Left renal cortex interstitium (tissue), 4 donors: ENCODE results near the gene DCHS1. TPM values are rescaled to one million over a fixed set of nuclear protein-coding genes. Genes with fewer than 3 reads are reported as not detected.

Experiments used
- DNase-seq, 4 donors: peaks; one replicate each; pipeline ENCODE4 v3.0.0-alpha.2; 2013; ENCODE audit warnings: low read depth in 4 of 4, low spot score in 2 of 4, missing footprints in 1 of 4
- polyA plus RNA-seq, 4 donors: library from polyadenylated mRNA; unstranded; fragments of 120-200 nt; gene quantifications; one replicate each; pipeline ENCODE4 v1.2.1, GENCODE V29; 2013; ENCODE audit not compliant: insufficient read length in 4 of 4

Gene DCHS1
- polyA plus RNA-seq, 4 donors, result 29.8 to 49.5 (median 37.8) TPM

- DNase-seq, result peak in 1 of 4 donors; percentile 28
Observed at GRCh38 chr11:6646918-6647679, 8.5 kb downstream of the DCHS1 start.

- DNase-seq, result peak in 1 of 4 donors; percentile 47
Observed at GRCh38 chr11:6646576-6646917, 9.1 kb downstream of the DCHS1 start.

GRCh38 chr11:6646071-6646470 lies 9.5 kb downstream of the DCHS1 start:
- no peak for DNase-seq

- DNase-seq, result no peak
Observed at GRCh38 chr11:6642957-6643356, 12.7 kb downstream of the DCHS1 start.

- no peak for DNase-seq
Observed at GRCh38 chr11:6640985-6641701, 14.5 kb downstream of the DCHS1 start.

GRCh38 chr11:6640036-6640984 lies 15.3 kb downstream of the DCHS1 start:
- no peak for DNase-seq

- no peak for DNase-seq
Observed at GRCh38 chr11:6638429-6638828, 17.2 kb downstream of the DCHS1 start.

- DNase-seq, result no peak
Observed at GRCh38 chr11:6637871-6638270, 17.7 kb downstream of the DCHS1 start.

GRCh38 chr11:6636480-6636879 lies 19.1 kb downstream of the DCHS1 start:
- no peak for DNase-seq

GRCh38 chr11:6635082-6635932 lies 20.3 kb downstream of the DCHS1 start:
- DNase-seq, result no peak

GRCh38 chr11:6634534-6634933 lies 21.1 kb downstream of the DCHS1 start:
- no peak for DNase-seq

- DNase-seq, result no peak
Observed at GRCh38 chr11:6633422-6634408, 21.9 kb downstream of the DCHS1 start.

GRCh38 chr11:6632116-6633073 lies 23.2 kb downstream of the DCHS1 start:
- DNase-seq, result no peak

- no peak for DNase-seq
Observed at GRCh38 chr11:6631361-6631890, 24.2 kb downstream of the DCHS1 start.

GRCh38 chr11:6630632-6631291 lies 24.8 kb downstream of the DCHS1 start:
- no peak for DNase-seq

- no peak for DNase-seq
Observed at GRCh38 chr11:6629892-6630631, 25.5 kb downstream of the DCHS1 start.

- DNase-seq, result no peak
Observed at GRCh38 chr11:6629573-6629891, 26.1 kb downstream of the DCHS1 start.
